ENCODE data around the gene PPP1R3F. TPM values are rescaled to one million over a fixed set of nuclear protein-coding genes. Genes with fewer than 3 reads are reported as not detected.

PPP1R3F gene
- total and polyA plus RNA-seq, 2 experiments from 2014 or later: 6.4 to 10.2 TPM

GRCh38 chrX:49270249-49270921, 792 bp downstream of the PPP1R3F start:
- H3K27me3 ChIP-seq: no peaks in the 10 kb centered on the region
- peak overlapping the region; percentile 13 for H3K4me3 ChIP-seq
- H2AFZ ChIP-seq: peak overlapping the region; percentile 56
- H3K4me2 ChIP-seq: peak overlapping the region; percentile 88
- no peak for DNase-seq (ENCODE audit: low spot score)
- TF ChIP-seq EZH2phosphoT487 (IDR thresholded peaks at IDR 0.05; ENCODE audit: low read depth, severe bottlenecking, unreplicated experiment) (no peak), EZH2 (IDR thresholded peaks at IDR 0.05; ENCODE audit: borderline replicate concordance) (no peak), CTCF (IDR thresholded peaks at IDR 0.05; ENCODE audit: poor library complexity) (no peak)
- H3K4me1 ChIP-seq (ENCODE audit: insufficient read depth): peaks cover 6% of the 10 kb centered on the region
- H3K27ac ChIP-seq: peak overlapping the region; percentile 95
- 73% methylated on average over 48 of the region's 66 CpGs for WGBS (ENCODE audit: low lambda C conversion rate, missing lambda C conversion rate)
- no peaks in the 10 kb centered on the region for H3K9me2 ChIP-seq (replicated peaks; ENCODE audit: insufficient read depth)
- no peaks in the 10 kb centered on the region for H3K9me3 ChIP-seq (ENCODE audit: low read depth)
- no peaks in the 10 kb centered on the region for H4K20me1 ChIP-seq (ENCODE audit: insufficient read depth, poor library complexity, severe bottlenecking)
- peaks cover 33% of the 10 kb centered on the region for H3K79me2 ChIP-seq
- H3K36me3 ChIP-seq (replicated peaks; ENCODE audit: insufficient read depth, low read depth): no peaks in the 10 kb centered on the region

DNA sequence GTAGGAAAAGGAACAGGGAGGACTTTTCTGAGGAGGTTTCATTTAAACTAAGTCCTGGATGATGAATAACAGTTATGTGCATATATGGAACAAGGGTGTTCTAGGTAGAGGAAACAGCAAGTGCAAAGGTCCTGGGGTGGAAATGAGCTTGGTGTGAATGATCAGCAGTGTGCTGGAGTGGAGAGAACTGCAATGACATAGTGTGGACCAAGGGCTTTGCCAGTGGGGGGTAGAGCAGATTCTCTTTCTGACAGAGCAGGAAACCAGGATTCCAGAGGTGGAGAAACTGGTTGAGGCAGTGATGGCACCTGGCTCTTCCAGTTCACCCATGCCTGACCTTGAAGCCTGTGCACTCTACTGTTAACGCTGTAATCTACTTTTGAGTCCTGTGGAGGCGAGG, 1.7 kb downstream of the PPP1R3F start:
- H3K4me2 ChIP-seq: peak overlapping the region; percentile 88
- DNase-seq (ENCODE audit: low spot score): no peak

GRCh38 chrX:49272421-49272820, 2.8 kb downstream of the PPP1R3F start:
- Histone ChIP-seq H3K27me3 (no peaks in the 10 kb centered on the region), H3K9me3 (ENCODE audit: low read depth) (no peaks in the 10 kb centered on the region), H3K4me1 (ENCODE audit: insufficient read depth) (peaks cover 6% of the 10 kb centered on the region), H3K79me2 (peaks cover 33% of the 10 kb centered on the region), H3K4me2 (peak overlapping the region; percentile 88), H4K20me1 (ENCODE audit: insufficient read depth, poor library complexity, severe bottlenecking) (no peaks in the 10 kb centered on the region), H3K4me3 (no peak overlapping the region), H3K36me3 (replicated peaks; ENCODE audit: insufficient read depth, low read depth) (no peaks in the 10 kb centered on the region), H2AFZ (no peak overlapping the region), H3K27ac (no peak overlapping the region), H3K9me2 (replicated peaks; ENCODE audit: insufficient read depth) (no peaks in the 10 kb centered on the region)
- 73% methylated on average over 6 of the region's 6 CpGs for WGBS (ENCODE audit: low lambda C conversion rate, missing lambda C conversion rate)
- TF ChIP-seq EZH2 (IDR thresholded peaks at IDR 0.05; ENCODE audit: borderline replicate concordance) (no peak), EZH2phosphoT487 (IDR thresholded peaks at IDR 0.05; ENCODE audit: low read depth, severe bottlenecking, unreplicated experiment) (no peak), CTCF (IDR thresholded peaks at IDR 0.05; ENCODE audit: poor library complexity) (no peak)
- no peak for DNase-seq (ENCODE audit: low spot score)

More for the DNA sequence above, 1.7 kb downstream of the PPP1R3F start:
- Histone ChIP-seq H3K4me3 (no peak overlapping the region), H3K27ac (no peak overlapping the region), H4K20me1 (ENCODE audit: insufficient read depth, poor library complexity, severe bottlenecking) (no peaks in the 10 kb centered on the region), H3K79me2 (peaks cover 33% of the 10 kb centered on the region), H3K4me1 (ENCODE audit: insufficient read depth) (peaks cover 6% of the 10 kb centered on the region), H3K27me3 (no peaks in the 10 kb centered on the region), H2AFZ (no peak overlapping the region), H3K36me3 (replicated peaks; ENCODE audit: insufficient read depth, low read depth) (no peaks in the 10 kb centered on the region), H3K9me2 (replicated peaks; ENCODE audit: insufficient read depth) (no peaks in the 10 kb centered on the region), H3K9me3 (ENCODE audit: low read depth) (no peaks in the 10 kb centered on the region)
- WGBS (ENCODE audit: low lambda C conversion rate, missing lambda C conversion rate): 66% methylated on average over 2 of the region's 2 CpGs
- TF ChIP-seq EZH2 (IDR thresholded peaks at IDR 0.05; ENCODE audit: borderline replicate concordance) (no peak), EZH2phosphoT487 (IDR thresholded peaks at IDR 0.05; ENCODE audit: low read depth, severe bottlenecking, unreplicated experiment) (no peak), CTCF (IDR thresholded peaks at IDR 0.05; ENCODE audit: poor library complexity) (no peak)
